ENCODE measurements around the gene PPA1. TPM values are rescaled to one million over a fixed set of nuclear protein-coding genes. Genes with fewer than 3 reads are reported as not detected.
A peak's percentile ranks its signal among the peaks of the same experiment; 100 is the strongest.

The PPA1 gene
- 196 and 350 TPM in 2 replicates for total RNA-seq

GRCh38 chr10:70233109-70233938, at the start of gene PPA1:
Gene PPA1, minus strand, starts transcription at chr10:70233429. Its CDS starts 102 bp downstream, at chr10:70233327.
- H3K27me3 ChIP-seq (ENCODE audit: control insufficient read depth, insufficient read depth, low read length) = no peaks in the 10 kb centered on the region
- peak; percentile 83 for DNase-seq (ENCODE audit: low read depth)
- H3K4me3 ChIP-seq (ENCODE audit: low read depth, low read length) = peak within 1 kb of the TSS; percentile 94
- no peak for FAIRE-seq
- H3K36me3 ChIP-seq (ENCODE audit: control insufficient read depth, insufficient read depth, low read length) = peaks cover 4% of the 10 kb centered on the region
- TF ChIP-seq CTCF (IDR thresholded peaks at IDR 0.05; ENCODE audit: insufficient read depth, low read length, severe bottlenecking) = peak; percentile 32

GRCh38 chr10:70281609-70282008, 48.4 kb upstream of the PPA1 start:
- no peak for DNase-seq (ENCODE audit: low read depth)
- FAIRE-seq = no peak
- H3K27me3 ChIP-seq (ENCODE audit: control insufficient read depth, insufficient read depth, low read length) = peaks cover 35% of the 10 kb centered on the region
- no peak overlapping the region for H3K4me3 ChIP-seq (ENCODE audit: low read depth, low read length)
- H3K36me3 ChIP-seq (ENCODE audit: control insufficient read depth, insufficient read depth, low read length) = no peaks in the 10 kb centered on the region
- TF ChIP-seq CTCF (IDR thresholded peaks at IDR 0.05; ENCODE audit: insufficient read depth, low read length, severe bottlenecking) = no peak

- no peak for DNase-seq (ENCODE audit: low read depth)
- no peak for FAIRE-seq
- peaks cover 28% of the 10 kb centered on the region for H3K27me3 ChIP-seq (ENCODE audit: control insufficient read depth, insufficient read depth, low read length)
- no peak overlapping the region for H3K4me3 ChIP-seq (ENCODE audit: low read depth, low read length)
- no peak for TF ChIP-seq CTCF (IDR thresholded peaks at IDR 0.05; ENCODE audit: insufficient read depth, low read length, severe bottlenecking)
- H3K36me3 ChIP-seq (ENCODE audit: control insufficient read depth, insufficient read depth, low read length) = no peaks in the 10 kb centered on the region
These were observed 46.9 kb upstream of the PPA1 start for GRCh38 chr10:70280099-70280498.

GRCh38 chr10:70277396-70278030, 44.3 kb upstream of the PPA1 start:
- no peaks in the 10 kb centered on the region for H3K36me3 ChIP-seq (ENCODE audit: control insufficient read depth, insufficient read depth, low read length)
- H3K27me3 ChIP-seq (ENCODE audit: control insufficient read depth, insufficient read depth, low read length) = peaks cover 9% of the 10 kb centered on the region
- no peak for DNase-seq (ENCODE audit: low read depth)
- H3K4me3 ChIP-seq (ENCODE audit: low read depth, low read length) = no peak overlapping the region
- TF ChIP-seq CTCF (IDR thresholded peaks at IDR 0.05; ENCODE audit: insufficient read depth, low read length, severe bottlenecking) = no peak
- no peak for FAIRE-seq

GRCh38 chr10:70274643-70275042, 41.4 kb upstream of the PPA1 start:
- no peak for TF ChIP-seq CTCF (IDR thresholded peaks at IDR 0.05; ENCODE audit: insufficient read depth, low read length, severe bottlenecking)
- no peak for DNase-seq (ENCODE audit: low read depth)
- H3K36me3 ChIP-seq (ENCODE audit: control insufficient read depth, insufficient read depth, low read length) = no peaks in the 10 kb centered on the region
- FAIRE-seq = no peak
- no peak overlapping the region for H3K4me3 ChIP-seq (ENCODE audit: low read depth, low read length)
- H3K27me3 ChIP-seq (ENCODE audit: control insufficient read depth, insufficient read depth, low read length) = no peaks in the 10 kb centered on the region
